NCI-H748 (cell line): Measurements from ENCODE around the gene FGFR2.

Experiments
- DNase-seq: peaks from one replicate; lab custom pipeline; 2025; ENCODE audit not compliant: unreplicated experiment; lab: John Stamatoyannopoulos, UW

FGFR2 gene

GRCh38 chr10:121590772-121591171, 7.5 kb downstream of the FGFR2 start:
- no peak for DNase-seq

- no peak for DNase-seq
Observed at GRCh38 chr10:121589553-121589952, 8.7 kb downstream of the FGFR2 start.

- no peak for DNase-seq
Observed at GRCh38 chr10:121583857-121584256, 14.4 kb downstream of the FGFR2 start.

- no peak for DNase-seq
Observed at GRCh38 chr10:121583258-121583657, 15.0 kb downstream of the FGFR2 start.

- DNase-seq, result no peak
Observed at GRCh38 chr10:121580276-121581116, 17.7 kb downstream of the FGFR2 start.

GRCh38 chr10:121579656-121580055, 18.6 kb downstream of the FGFR2 start:
- no peak for DNase-seq

GRCh38 chr10:121578965-121579364, 19.3 kb downstream of the FGFR2 start:
- no peak for DNase-seq

- no peak for DNase-seq
Observed at GRCh38 chr10:121578298-121578697, 19.9 kb downstream of the FGFR2 start.

GRCh38 chr10:121577568-121577967, 20.7 kb downstream of the FGFR2 start:
- no peak for DNase-seq

- DNase-seq, result no peak
Observed at GRCh38 chr10:121576139-121576538, 22.1 kb downstream of the FGFR2 start.

- no peak for DNase-seq
Observed at GRCh38 chr10:121574519-121575166, 23.6 kb downstream of the FGFR2 start.

- no peak for DNase-seq
Observed at GRCh38 chr10:121573538-121573941, 24.7 kb downstream of the FGFR2 start.

- no peak for DNase-seq
Observed at GRCh38 chr10:121572859-121573537, 25.2 kb downstream of the FGFR2 start.

GRCh38 chr10:121570315-121570714, 27.9 kb downstream of the FGFR2 start:
- no peak for DNase-seq

GRCh38 chr10:121568275-121568674, 30.0 kb downstream of the FGFR2 start:
- DNase-seq, result no peak

- peak; percentile 7 for DNase-seq
Observed at GRCh38 chr10:121567569-121567968, 30.7 kb downstream of the FGFR2 start.

- DNase-seq, result no peak
Observed at GRCh38 chr10:121566755-121567154, 31.5 kb downstream of the FGFR2 start.

GRCh38 chr10:121559326-121560026, 38.8 kb downstream of the FGFR2 start:
- no peak for DNase-seq

- no peak for DNase-seq
Observed at GRCh38 chr10:121558238-121558637, 40.0 kb downstream of the FGFR2 start.

GRCh38 chr10:121556918-121557573, 41.2 kb downstream of the FGFR2 start:
- no peak for DNase-seq

GRCh38 chr10:121556455-121556854, 41.8 kb downstream of the FGFR2 start:
- no peak for DNase-seq
